BE2C (cell line): ENCODE data around the gene ZBTB7B.
A peak's percentile ranks its signal among the peaks of the same experiment; 100 is the strongest.

Experiments used
- DNase-seq: peaks from one replicate; pipeline ENCODE4 v3.0.0-alpha.2; 2020
- H3K27me3 ChIP-seq: fragments of 250-450 bp; sonication (Bioruptor Pico); 2 replicates; pipeline ENCODE4 v1.5.1; 2020; ENCODE audit warnings: mild to moderate bottlenecking
- H3K36me3 ChIP-seq: fragments of 250-450 bp; sonication (Bioruptor Pico); 2 replicates; pipeline ENCODE4 v1.5.1; 2020; ENCODE audit warnings: mild to moderate bottlenecking
- H3K4me1 ChIP-seq: fragments of 250-450 bp; sonication (Bioruptor Pico); 2 replicates; pipeline ENCODE4 v1.5.1; 2020
- H3K4me3 ChIP-seq: 2 replicates; pipeline ENCODE4 v1.5.1; 2011; ENCODE audit warnings: low read depth, low read length
- H3K9me3 ChIP-seq: fragments of 250-450 bp; sonication (Bioruptor Pico); 2 replicates; pipeline ENCODE4 v1.5.1; 2020
- TF ChIP-seq, protein P1 (sequence below): IDR thresholded peaks from 2 replicates; pipeline ENCODE4 v1.5.1; 2012; ENCODE audit warnings: mild to moderate bottlenecking, low read depth, low read length

The ZBTB7B gene

DNA sequence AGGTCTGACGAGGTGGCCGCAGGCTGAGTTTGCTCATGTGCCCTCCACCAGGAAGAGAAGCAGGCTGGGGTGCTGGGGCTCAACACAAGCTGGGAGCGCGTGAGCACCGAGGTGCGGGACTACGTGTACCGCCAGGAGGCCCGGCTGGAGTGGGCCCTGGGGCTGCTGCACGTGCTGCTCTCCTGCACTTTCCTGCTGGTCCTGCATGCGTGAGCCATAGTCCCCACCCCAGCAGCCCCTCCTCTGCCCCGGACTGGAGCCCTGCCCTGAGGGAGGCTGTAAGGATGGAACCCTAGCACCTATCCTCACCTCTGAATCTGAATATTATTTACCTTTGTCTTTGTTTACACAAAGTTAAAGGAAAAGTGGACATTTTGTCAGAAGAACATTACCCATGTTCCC lies 40.7 kb downstream of the ZBTB7B start:
- Histone ChIP-seq H3K4me3 (no peak overlapping the region), H3K9me3 (no peaks in the 10 kb centered on the region), H3K27me3 (no peaks in the 10 kb centered on the region), H3K36me3 (no peaks in the 10 kb centered on the region), H3K4me1 (peaks cover 4% of the 10 kb centered on the region; the same call in 1 of the 2 replicates)
- DNase-seq, result no peak
- TF ChIP-seq, protein P1, sequence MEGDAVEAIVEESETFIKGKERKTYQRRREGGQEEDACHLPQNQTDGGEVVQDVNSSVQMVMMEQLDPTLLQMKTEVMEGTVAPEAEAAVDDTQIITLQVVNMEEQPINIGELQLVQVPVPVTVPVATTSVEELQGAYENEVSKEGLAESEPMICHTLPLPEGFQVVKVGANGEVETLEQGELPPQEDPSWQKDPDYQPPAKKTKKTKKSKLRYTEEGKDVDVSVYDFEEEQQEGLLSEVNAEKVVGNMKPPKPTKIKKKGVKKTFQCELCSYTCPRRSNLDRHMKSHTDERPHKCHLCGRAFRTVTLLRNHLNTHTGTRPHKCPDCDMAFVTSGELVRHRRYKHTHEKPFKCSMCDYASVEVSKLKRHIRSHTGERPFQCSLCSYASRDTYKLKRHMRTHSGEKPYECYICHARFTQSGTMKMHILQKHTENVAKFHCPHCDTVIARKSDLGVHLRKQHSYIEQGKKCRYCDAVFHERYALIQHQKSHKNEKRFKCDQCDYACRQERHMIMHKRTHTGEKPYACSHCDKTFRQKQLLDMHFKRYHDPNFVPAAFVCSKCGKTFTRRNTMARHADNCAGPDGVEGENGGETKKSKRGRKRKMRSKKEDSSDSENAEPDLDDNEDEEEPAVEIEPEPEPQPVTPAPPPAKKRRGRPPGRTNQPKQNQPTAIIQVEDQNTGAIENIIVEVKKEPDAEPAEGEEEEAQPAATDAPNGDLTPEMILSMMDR, result no peak

GRCh38 chr1:155043793-155044192 lies 41.2 kb downstream of the ZBTB7B start:
- DNase-seq, result no peak
- TF ChIP-seq, protein P1, result no peak
- no peak overlapping the region for H3K4me3 ChIP-seq
- no peaks in the 10 kb centered on the region for H3K36me3 ChIP-seq
- H3K4me1 ChIP-seq, result peaks cover 4% of the 10 kb centered on the region; the same call in 1 of the 2 replicates
- no peaks in the 10 kb centered on the region for H3K9me3 ChIP-seq
- no peaks in the 10 kb centered on the region for H3K27me3 ChIP-seq

DNA sequence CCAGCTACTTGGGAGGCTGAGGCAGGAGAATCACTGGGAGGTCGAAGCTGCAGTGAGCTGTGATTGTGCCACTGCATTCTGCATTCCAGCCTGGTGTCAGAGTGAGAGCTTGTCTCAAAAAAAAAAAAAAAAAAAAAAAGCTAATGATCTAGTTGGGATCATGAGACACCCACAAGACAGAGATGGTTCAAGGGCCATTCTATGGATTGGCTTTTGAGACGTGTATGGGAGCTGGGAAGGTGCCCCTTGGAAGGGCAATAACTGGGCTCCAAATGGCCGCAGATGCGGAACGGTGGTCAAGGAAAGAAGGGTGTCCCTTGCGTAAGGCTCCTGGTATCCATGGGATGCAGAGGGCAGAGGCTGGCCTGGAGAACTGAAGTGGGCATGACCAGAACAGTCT lies 41.8 kb downstream of the ZBTB7B start:
- Histone ChIP-seq H3K4me1 (peaks cover 4% of the 10 kb centered on the region; the same call in 1 of the 2 replicates), H3K27me3 (no peaks in the 10 kb centered on the region), H3K9me3 (no peaks in the 10 kb centered on the region), H3K4me3 (no peak overlapping the region), H3K36me3 (no peaks in the 10 kb centered on the region)
- TF ChIP-seq, protein P1, result no peak
- DNase-seq, result no peak

DNA sequence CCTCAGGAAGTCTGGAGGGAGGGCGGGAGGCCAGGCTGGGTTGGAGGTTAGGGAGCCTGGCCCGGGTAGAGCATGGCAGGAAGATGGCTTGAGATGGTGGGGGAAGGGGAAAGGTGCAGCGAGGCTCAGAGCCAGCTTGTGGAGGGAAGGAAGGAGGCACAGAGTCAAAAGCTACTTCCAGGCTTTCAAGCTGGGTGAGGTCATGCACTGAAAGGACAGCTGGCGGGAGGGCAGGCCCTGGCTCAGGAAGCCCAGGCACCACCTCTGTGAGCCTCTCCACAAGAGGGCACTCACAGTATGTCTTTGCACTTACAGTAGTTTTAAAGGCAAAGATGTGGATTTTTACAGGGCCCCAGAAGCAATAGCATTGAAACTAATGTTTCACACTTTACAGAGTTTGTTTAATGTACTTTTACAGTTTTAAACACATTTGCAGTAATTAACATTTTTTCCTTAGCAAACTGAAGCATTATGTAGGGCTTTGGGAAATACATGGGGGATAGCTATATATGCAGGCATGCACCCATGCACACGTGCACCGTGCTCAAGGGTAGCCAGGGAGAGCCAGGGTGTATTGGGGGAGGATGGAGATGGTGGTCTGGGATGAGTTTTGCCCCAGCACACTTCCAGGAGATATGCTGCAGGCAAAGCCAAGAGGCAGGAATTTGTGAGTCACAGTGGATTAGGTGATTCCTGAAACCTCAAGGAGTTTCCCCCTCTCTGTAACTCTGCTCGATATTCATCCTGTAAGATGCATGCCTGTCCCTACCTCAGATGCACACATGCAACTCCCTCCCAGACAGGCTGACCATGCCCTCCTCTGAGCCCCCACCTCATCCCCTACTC lies 42.4 kb downstream of the ZBTB7B start:
- H3K36me3 ChIP-seq, result no peaks in the 10 kb centered on the region
- H3K9me3 ChIP-seq, result no peaks in the 10 kb centered on the region
- TF ChIP-seq, protein P1, result peak; percentile 80
- no peak overlapping the region for H3K4me3 ChIP-seq
- no peaks in the 10 kb centered on the region for H3K27me3 ChIP-seq
- peak; percentile 80 for DNase-seq
- peaks cover 8% of the 10 kb centered on the region for H3K4me1 ChIP-seq

DNA sequence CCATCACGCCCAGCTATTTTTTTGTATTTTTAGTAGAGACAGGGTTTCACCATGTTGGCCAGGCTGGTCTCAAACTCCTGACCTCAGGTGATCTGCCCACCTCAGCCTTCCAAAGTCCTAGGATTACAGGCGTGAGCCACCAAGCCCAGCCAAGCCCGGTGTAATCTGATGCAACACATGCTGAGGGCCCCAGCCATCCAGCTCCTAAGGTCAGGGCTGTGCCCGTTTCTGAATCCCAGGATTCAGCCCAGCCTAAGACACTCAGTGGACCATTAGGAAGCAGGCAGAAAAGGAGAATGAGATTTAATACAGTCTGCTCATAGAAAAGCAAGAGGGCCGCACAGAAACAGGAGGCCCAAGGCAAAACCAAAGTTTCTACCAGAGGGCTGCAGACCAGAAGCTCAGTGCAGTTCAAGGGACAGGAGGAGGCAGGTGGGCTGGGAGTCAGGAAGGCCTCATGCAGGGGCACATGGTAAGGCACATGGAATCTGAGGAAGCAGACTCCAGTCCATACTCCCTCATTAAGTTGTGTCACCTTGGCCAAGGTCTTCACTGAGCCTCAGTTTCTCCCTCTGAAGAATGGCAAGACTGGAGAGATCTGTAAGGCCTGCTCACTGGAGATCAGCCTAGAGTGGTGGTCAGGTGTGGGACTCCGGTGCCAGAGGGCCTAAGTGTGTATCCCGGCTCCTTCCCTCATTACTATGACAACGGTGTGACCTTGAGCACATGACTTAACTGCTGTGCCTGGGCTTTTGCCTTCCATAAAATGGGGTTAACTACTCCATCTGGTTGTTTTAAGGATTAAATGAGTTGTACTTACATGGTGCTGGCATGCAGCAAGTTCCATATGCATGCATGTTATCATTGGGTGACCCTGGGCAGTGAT lies 46.1 kb downstream of the ZBTB7B start:
- TF ChIP-seq, protein P1, result no peak
- H3K9me3 ChIP-seq, result no peaks in the 10 kb centered on the region
- no peaks in the 10 kb centered on the region for H3K36me3 ChIP-seq
- H3K27me3 ChIP-seq, result no peaks in the 10 kb centered on the region
- no peak for DNase-seq
- peaks cover 11% of the 10 kb centered on the region for H3K4me1 ChIP-seq
- no peak overlapping the region for H3K4me3 ChIP-seq
